Hematopoietic multipotent progenitor cell (in vitro differentiated cells): ENCODE results near the gene IFNA6. TPM values are rescaled to one million over a fixed set of nuclear protein-coding genes. Genes with fewer than 3 reads are reported as not detected.

Experiments
- DNase-seq, 3 donors: peaks; one replicate each; pipeline ENCODE4 v3.0.0-alpha.2; 2011 to 2015; ENCODE audit warnings: low read depth in 2 of 3, low spot score in 2 of 3
- total RNA-seq: library from RNA; depleted of rRNA; stranded (reverse); fragments of >200 nt; gene quantifications from one replicate; pipeline ENCODE4 v1.2.3, GENCODE V29; 2012

The IFNA6 gene
- total RNA-seq, 1 donor = not detected

GRCh38 chr9:21331676-21332402 lies 18.8 kb downstream of the IFNA6 start:
- no peak for DNase-seq

- peak; percentile 22 to 79 (median 53) for DNase-seq
Observed at GRCh38 chr9:21326526-21327139, 24.1 kb downstream of the IFNA6 start.

- peak in 1 of 3 donors; percentile 33 for DNase-seq
Observed at GRCh38 chr9:21324047-21324446, 26.6 kb downstream of the IFNA6 start.

- peak in 1 of 3 donors; percentile 62 for DNase-seq
Observed at GRCh38 chr9:21322911-21323461, 27.7 kb downstream of the IFNA6 start.

GRCh38 chr9:21320465-21320864 lies 30.2 kb downstream of the IFNA6 start:
- no peak for DNase-seq

GRCh38 chr9:21317956-21318923 lies 32.4 kb downstream of the IFNA6 start:
- peak in 1 of 3 donors; percentile 64 for DNase-seq

GRCh38 chr9:21316860-21317259 lies 33.8 kb downstream of the IFNA6 start:
- DNase-seq = no peak

GRCh38 chr9:21316032-21316842 lies 34.5 kb downstream of the IFNA6 start:
- no peak for DNase-seq

- DNase-seq = no peak
Observed at GRCh38 chr9:21314152-21314551, 36.5 kb downstream of the IFNA6 start.

GRCh38 chr9:21311889-21312288 lies 38.8 kb downstream of the IFNA6 start:
- DNase-seq = no peak

- no peak for DNase-seq
Observed at GRCh38 chr9:21305213-21305612, 45.5 kb downstream of the IFNA6 start, which contains the start of gene IFNA5. Gene IFNA5, minus strand, starts transcription at chr9:21305313. Its CDS starts 57 bp downstream, at chr9:21305256.

Other genes starting within 250 kb of the IFNA6 start
- not detected for gene IFNW1, start 209.1 kb downstream of the IFNA6 start, total RNA-seq
- not detected for gene IFNA21, start 184.2 kb downstream of the IFNA6 start, total RNA-seq
- not detected for gene IFNA4, start 163.3 kb downstream of the IFNA6 start, total RNA-seq
- gene IFNA7, start 148.7 kb downstream of the IFNA6 start, total RNA-seq = not detected
- not detected for gene IFNA10, start 143.7 kb downstream of the IFNA6 start, total RNA-seq
- gene IFNA16, start 133.6 kb downstream of the IFNA6 start, total RNA-seq = not detected
- gene IFNA17, start 122.7 kb downstream of the IFNA6 start, total RNA-seq = not detected
- not detected for gene IFNA14, start 110.9 kb downstream of the IFNA6 start, total RNA-seq
- gene IFNA5, start 45.6 kb downstream of the IFNA6 start, total RNA-seq = not detected
- 22.6 TPM for gene KLHL9, start 15.5 kb downstream of the IFNA6 start, total RNA-seq
- not detected for gene IFNA13, start 17.2 kb upstream of the IFNA6 start, total RNA-seq
- not detected for gene IFNA2, start 34.5 kb upstream of the IFNA6 start, total RNA-seq
- not detected for gene IFNA8, start 58.2 kb upstream of the IFNA6 start, total RNA-seq
- gene IFNA1, start 89.6 kb upstream of the IFNA6 start, total RNA-seq = not detected
- not detected for gene IFNE, start 131.4 kb upstream of the IFNA6 start, total RNA-seq